GM19395 (cell line): ENCODE measurements around the gene VPS36.
A peak's percentile ranks its signal among the peaks of the same experiment; 100 is the strongest.
"Not testable (repeated sequence)": the region's sequence is repeated elsewhere in the genome, so short reads cannot be mapped to it uniquely, and the experiment has no call there.

ENCODE experiments used
- ATAC-seq: cut with Tn5 transposase; IDR thresholded peaks from one replicate; pipeline ENCODE4 v1.9.1; 2021; ENCODE audit warnings: mild to moderate bottlenecking, moderate library complexity; ENCODE audit not compliant: unreplicated experiment

The VPS36 gene

GRCh38 chr13:52450012-52450792 lies at the start of gene VPS36:
TSS of gene VPS36 (minus strand) at chr13:52450634. CDS start at chr13:52450594, 40 bp downstream.
- peak; percentile 67 for ATAC-seq

GRCh38 chr13:52497979-52498378 lies 47.5 kb upstream of the VPS36 start:
- ATAC-seq, result peak; percentile 83

DNA sequence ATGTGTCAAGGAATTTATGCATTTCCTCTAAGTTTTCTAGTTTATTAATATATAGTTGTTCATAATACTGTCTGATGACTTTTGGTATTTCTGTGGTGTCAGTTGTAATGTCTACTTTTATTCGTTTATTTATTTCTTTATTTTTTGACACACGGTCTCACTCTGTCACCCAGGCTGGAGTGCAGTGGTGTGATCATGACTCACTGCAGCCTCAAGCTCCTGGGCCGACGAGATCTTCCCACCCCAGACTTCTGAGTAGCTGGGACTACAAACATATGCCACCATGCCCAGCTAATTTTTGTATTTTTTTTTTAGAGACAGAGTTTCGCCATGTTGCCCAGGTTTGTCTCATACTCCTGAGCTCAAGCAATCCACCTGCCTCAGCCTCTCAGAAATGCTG lies 43.8 kb upstream of the VPS36 start:
- not testable (repeated sequence) for ATAC-seq

GRCh38 chr13:52491015-52491414 lies 40.6 kb upstream of the VPS36 start:
- ATAC-seq, result not testable (repeated sequence)

GRCh38 chr13:52488763-52489162 lies 38.3 kb upstream of the VPS36 start:
- ATAC-seq, result not testable (repeated sequence)

GRCh38 chr13:52487078-52487477 lies 36.6 kb upstream of the VPS36 start:
- not testable (repeated sequence) for ATAC-seq

DNA sequence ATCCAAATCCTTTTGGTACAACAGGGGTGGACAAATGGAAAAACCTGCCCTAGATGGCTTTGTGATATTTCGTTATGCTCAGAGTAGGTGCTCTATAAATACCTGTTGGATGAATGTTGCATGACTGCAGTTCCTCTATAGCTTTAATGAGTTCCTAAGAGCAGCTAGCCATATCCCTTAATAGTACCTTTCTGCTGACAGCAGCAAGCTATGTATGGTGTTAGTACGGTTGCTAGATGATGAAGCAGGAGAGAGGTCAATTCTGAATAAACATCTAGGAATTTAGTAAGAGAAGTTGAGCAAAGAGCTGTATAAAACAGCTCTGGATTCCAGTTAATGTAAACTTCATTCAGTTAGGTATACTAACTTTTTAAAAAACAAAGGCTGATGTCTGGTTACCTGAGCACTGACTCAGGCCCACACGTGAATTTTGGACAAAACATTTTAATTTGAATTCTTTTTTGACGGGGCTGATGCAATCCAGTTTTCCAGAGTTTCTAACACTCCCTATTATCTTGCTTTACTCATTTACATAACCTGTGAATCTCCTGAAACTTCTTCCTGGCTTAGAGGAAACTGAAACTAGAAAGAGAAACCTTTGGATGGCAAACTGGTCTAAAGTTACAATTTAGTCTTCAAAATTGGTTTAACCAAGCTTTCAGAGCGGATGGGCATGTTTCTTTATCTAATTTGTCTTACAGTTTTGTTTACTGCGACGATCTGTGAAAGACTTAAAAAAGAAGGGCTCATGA lies 30.4 kb upstream of the VPS36 start:
- not testable (repeated sequence) for ATAC-seq

DNA sequence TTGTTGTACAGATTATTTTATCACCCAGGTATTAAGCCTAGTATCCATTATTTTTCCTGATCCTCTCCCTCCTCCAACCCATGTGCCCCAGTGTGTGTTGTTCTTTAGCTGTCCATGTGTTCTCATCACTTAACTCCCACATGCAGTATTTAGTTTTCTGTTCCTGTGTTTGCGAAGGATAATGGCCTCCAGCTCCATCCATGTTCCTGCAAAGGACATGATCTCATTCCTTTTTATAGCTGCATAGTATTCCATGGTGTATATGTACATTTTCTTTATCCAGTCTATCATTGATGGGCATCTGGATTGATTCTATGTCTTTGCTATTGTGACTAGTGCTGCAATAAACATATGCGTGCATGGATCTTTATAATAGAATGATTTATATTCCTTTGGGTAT lies 18.1 kb upstream of the VPS36 start:
- ATAC-seq, result not testable (repeated sequence)

DNA sequence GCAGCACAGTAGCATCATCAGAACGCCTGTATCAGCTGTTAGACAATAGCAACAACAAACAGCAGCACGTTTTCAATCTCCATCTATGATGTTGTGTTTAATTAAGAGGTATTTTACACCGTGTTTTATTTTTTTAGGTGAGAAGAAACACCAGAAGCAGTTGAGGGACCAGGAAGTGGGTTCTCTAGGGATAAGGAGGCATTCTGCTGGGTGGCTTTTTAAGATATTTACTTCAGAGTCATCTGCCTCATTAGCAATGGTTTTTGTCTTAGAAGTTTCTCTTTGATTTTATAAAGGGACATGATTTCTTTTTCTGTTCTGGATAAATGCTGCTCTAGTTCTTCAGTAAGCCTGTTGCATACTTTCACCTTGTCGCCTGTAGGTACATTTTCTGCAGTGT lies 13.1 kb upstream of the VPS36 start:
- ATAC-seq, result no peak

GRCh38 chr13:52461265-52461664 lies 10.8 kb upstream of the VPS36 start:
- no peak for ATAC-seq

GRCh38 chr13:52459668-52460067 lies 9.2 kb upstream of the VPS36 start:
- ATAC-seq, result no peak

DNA sequence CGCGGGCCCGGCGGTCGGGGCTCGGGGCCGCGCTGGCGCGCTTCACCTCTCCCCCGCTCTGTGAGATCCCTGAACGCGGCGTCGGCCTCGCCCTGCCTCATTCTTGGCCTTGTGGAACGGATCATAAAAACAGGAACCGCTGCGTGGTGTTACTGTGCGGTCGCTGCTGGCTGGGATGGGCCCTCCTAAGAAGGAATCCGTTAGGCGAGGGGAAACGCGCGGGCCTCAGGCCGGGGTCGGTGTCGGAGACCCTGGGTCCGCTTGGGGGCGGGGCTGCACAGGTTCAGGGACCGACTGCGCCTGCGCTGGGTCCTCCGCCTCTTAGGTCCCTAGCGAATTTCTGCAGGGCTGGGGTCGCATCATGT lies 5.2 kb upstream of the VPS36 start:
- ATAC-seq, result peak; percentile 40

GRCh38 chr13:52454820-52455676 lies 4.6 kb upstream of the VPS36 start, which contains the start of gene CKAP2:
TSS of gene CKAP2 (plus strand) at chr13:52455478. CDS start at chr13:52455557, 79 bp downstream.
- ATAC-seq, result peak; percentile 83

GRCh38 chr13:52454459-52454819 lies 4.0 kb upstream of the VPS36 start:
- peak; percentile 32 for ATAC-seq

- ATAC-seq, result no peak
These were observed 2.0 kb upstream of the VPS36 start for GRCh38 chr13:52452470-52452869.

DNA sequence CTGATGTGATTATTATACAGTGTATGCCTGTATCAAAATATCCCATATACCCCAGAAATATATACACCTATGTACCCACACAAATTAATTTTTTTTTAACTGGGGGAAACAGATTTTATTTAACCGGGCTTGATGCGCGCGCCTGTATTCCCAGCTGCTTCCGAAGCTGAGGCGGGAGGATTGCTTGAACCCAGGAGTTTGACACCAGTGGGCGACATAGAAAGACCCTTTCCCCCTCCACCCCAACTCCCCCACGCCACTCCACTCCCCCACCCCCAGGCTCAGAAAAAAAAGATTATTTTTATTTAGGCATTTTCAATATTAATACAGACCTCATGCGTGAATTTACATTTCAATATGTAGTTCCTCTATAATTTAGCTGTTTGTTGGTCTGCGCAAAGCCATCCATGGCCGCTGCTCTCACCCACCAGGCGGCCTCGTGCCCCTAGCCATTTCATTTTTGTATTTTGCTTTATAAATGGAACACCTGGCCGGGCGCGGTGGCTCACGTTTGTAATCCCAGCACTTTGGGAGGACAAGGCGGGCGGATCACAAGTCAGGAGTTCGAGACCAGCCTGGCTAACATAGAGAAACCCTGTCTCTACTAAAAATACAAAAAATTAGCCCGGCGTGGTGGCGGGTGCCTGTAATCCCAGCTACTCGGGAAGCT lies 836 bp upstream of the VPS36 start:
- no peak for ATAC-seq

DNA sequence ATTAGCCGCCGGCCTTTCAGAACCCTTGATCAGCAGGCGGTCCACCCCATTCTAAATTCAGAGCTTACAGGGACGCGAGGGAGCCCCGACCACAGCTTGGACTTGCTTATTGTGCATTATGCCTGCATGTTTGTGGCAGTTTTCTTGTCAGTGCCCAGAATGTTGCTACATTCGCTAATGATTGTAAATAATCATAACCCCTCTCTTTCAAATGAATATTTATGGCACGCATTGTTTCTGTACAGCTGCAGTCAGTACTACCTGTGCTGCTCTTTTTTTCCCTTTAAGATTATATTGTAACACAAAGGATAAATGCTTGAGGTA lies 321 bp upstream of the VPS36 start:
- ATAC-seq, result no peak

DNA sequence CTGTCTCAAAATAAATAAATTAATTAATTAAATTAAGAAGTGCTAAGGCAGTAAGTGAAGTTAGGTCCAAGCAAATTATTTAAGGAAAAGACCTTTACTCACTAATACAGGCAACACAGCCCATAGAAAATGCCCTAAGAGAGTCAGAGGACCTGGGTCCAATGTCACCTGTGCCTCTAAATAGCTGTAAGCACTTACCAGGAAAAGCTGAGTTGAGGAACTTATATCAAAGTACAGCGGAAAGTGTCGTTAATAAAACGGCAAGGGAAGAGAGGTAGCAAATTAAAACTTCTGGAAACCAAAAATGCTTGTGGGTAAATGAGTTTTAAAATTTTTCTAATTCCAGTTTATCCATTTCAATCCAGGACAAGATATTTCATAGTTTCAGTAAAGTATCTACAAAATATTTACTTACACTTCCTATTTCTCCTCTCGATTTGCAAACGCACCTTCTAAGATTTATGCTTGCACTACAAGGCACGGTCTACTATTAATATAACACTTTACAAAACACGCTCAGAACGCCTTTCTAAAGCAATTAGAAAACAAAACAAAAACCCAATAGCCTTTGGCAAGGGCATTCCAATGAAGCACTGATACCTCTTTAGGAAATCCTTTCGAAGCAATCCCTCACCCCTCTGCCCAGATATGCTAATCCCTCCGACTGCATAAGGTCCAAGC lies 963 bp downstream of the VPS36 start:
- peak; percentile 1 for ATAC-seq

DNA sequence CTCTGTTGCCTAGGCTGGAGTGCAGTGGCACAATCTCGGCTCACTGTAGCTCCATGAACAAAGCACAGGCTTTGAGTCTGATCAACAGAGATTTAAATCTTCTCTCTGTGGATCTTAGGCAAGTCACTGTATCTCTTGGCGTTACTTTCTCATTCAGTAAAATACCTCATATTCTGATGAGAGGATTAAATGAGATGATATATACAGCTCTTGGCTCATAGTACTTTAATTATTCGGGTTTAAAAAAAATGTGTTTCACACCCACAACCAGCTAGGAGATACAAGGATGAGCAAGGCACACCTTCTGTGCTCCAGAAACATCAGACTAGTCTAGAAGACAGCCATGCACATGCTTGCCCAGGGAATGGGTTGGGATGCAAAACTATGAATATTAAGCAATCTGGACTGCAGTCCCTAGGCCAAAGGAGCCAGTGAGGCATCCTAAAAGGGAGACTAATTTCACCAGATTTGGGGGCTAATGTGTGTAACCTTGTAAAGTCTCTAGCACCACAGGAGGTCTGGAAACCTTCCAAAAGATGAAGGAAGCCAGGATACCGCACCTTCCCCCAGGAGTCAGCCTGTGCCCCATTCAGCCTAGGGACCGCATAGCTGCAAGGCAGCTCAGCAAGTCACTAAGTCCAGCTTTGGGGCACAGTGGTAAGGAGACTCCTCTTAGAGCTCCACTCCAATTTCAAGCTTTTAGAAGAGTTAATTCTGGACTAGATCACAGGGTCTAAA lies 2.5 kb downstream of the VPS36 start:
- no peak for ATAC-seq

- no peak for ATAC-seq
These were observed 3.1 kb downstream of the VPS36 start for GRCh38 chr13:52447354-52447753.
